HL-60 (cell line): ENCODE results near the gene VSTM2B.

Experiments used
- DNase-seq, 2 experiments: peaks; one replicate each; pipeline ENCODE4 v3.0.0-alpha.2; 2010 to 2020; ENCODE audit warnings: low read depth in 1 of 2, low spot score in 1 of 2
- H3K27ac ChIP-seq: fragments of 250-450 bp; sonication (Bioruptor Pico); replicated peaks from 2 replicates; pipeline ENCODE4 v1.5.1; 2020; ENCODE audit warnings: mild to moderate bottlenecking, moderate library complexity
- H3K27me3 ChIP-seq: fragments of 250-450 bp; sonication (Bioruptor Pico); 2 replicates; pipeline ENCODE4 v1.5.1; 2021; ENCODE audit warnings: mild to moderate bottlenecking, moderate library complexity; ENCODE audit not compliant: insufficient read depth, poor library complexity, severe bottlenecking
- H3K4me3 ChIP-seq: replicated peaks from 2 replicates; pipeline ENCODE4 v1.5.1; 2011; ENCODE audit warnings: mild to moderate bottlenecking, control low read depth, low read length; ENCODE audit not compliant: insufficient read depth
- CTCF ChIP-seq: IDR thresholded peaks from one replicate; pipeline ENCODE4 v1.5.1; 2011; ENCODE audit warnings: low read length, control low read depth, inconsistent platforms; ENCODE audit not compliant: insufficient read depth
- GABPA ChIP-seq: IDR thresholded peaks from 2 replicates; pipeline ENCODE4 v1.6.1; 2012; ENCODE audit warnings: low read depth
- POLR2AphosphoS5 ChIP-seq: IDR thresholded peaks from 2 replicates; pipeline ENCODE4 v1.6.1; 2012; ENCODE audit warnings: low read depth
- REST ChIP-seq: IDR thresholded peaks from 2 replicates; pipeline ENCODE4 v1.6.1; 2012; ENCODE audit warnings: low read depth; ENCODE audit not compliant: insufficient replicate concordance
- SPI1 ChIP-seq: IDR thresholded peaks from 2 replicates; pipeline ENCODE4 v1.6.1; 2012; ENCODE audit warnings: low read depth, mild to moderate bottlenecking, borderline replicate concordance

Gene VSTM2B

GRCh38 chr19:29506619-29506911 lies 19.2 kb upstream of the VSTM2B start:
- DNase-seq = no peak
- no peak overlapping the region for H3K4me3 ChIP-seq
- TF ChIP-seq GABPA = no peak
- no peak for TF ChIP-seq POLR2AphosphoS5
- TF ChIP-seq SPI1 = no peak
- no peak for TF ChIP-seq REST
- TF ChIP-seq CTCF = no peak
- H3K27me3 ChIP-seq = no peaks in the 10 kb centered on the region
- no peak overlapping the region for H3K27ac ChIP-seq

- TF ChIP-seq CTCF (no peak), REST (no peak), POLR2AphosphoS5 (no peak), GABPA (no peak), SPI1 (no peak)
- H3K27me3 ChIP-seq = no peaks in the 10 kb centered on the region
- no peak for DNase-seq
- no peak overlapping the region for H3K27ac ChIP-seq
- no peak overlapping the region for H3K4me3 ChIP-seq
Observed at GRCh38 chr19:29507081-29507860, 18.5 kb upstream of the VSTM2B start.

- Histone ChIP-seq H3K27me3 (no peaks in the 10 kb centered on the region), H3K27ac (no peak overlapping the region), H3K4me3 (no peak overlapping the region)
- no peak for TF ChIP-seq GABPA
- no peak for TF ChIP-seq SPI1
- TF ChIP-seq POLR2AphosphoS5 = no peak
- TF ChIP-seq CTCF = no peak
- no peak for TF ChIP-seq REST
- no peak for DNase-seq
Observed at GRCh38 chr19:29508181-29508580, 17.6 kb upstream of the VSTM2B start.
